Astrocyte (in vitro differentiated cells and primary cell): ENCODE results near the gene GCLM. TPM values are rescaled to one million over a fixed set of nuclear protein-coding genes. Genes with fewer than 3 reads are reported as not detected.

ENCODE experiments used
- DNase-seq: peaks from one replicate; pipeline ENCODE4 v3.0.0-alpha.2; 2010; ENCODE audit warnings: low read depth
- FAIRE-seq: peaks from 2 replicates; lab custom pipeline; 2011; peaks lifted over from hg19 to GRCh38; lab: Jason Lieb, UNC
- H2AFZ ChIP-seq: 2 replicates; pipeline ENCODE4 v1.6.0; 2012; ENCODE audit warnings: low read depth, low read length, inconsistent platforms
- H3K27ac ChIP-seq: 2 replicates; pipeline ENCODE4 v1.5.1; 2011; ENCODE audit warnings: low read depth, low read length, inconsistent platforms
- H3K27me3 ChIP-seq: 2 replicates; pipeline ENCODE4 v1.6.0; 2011; ENCODE audit warnings: low read length, inconsistent platforms; ENCODE audit not compliant: insufficient read depth
- H3K36me3 ChIP-seq: 2 replicates; pipeline ENCODE4 v1.5.1; 2011; ENCODE audit warnings: low read length, inconsistent platforms; ENCODE audit not compliant: insufficient read depth
- H3K4me1 ChIP-seq: 2 replicates; pipeline ENCODE4 v1.5.1; 2011; ENCODE audit warnings: low read length, inconsistent platforms; ENCODE audit not compliant: insufficient read depth
- H3K4me2 ChIP-seq: 2 replicates; pipeline ENCODE4 v1.6.0; 2012; ENCODE audit warnings: low read length, inconsistent platforms
- H3K4me3 ChIP-seq: 2 replicates; pipeline ENCODE4 v1.5.1; 2011; ENCODE audit warnings: low read depth, mild to moderate bottlenecking, low read length, inconsistent platforms; ENCODE audit not compliant: insufficient read depth
- H3K79me2 ChIP-seq: 2 replicates; pipeline ENCODE4 v1.6.0; 2012; ENCODE audit warnings: mild to moderate bottlenecking, low read length, inconsistent platforms; ENCODE audit not compliant: insufficient read depth
- H3K9ac ChIP-seq: 2 replicates; pipeline ENCODE4 v1.6.0; 2012; ENCODE audit warnings: mild to moderate bottlenecking, low read length, inconsistent platforms
- H3K9me3 ChIP-seq: 2 replicates; pipeline ENCODE4 v1.5.1; 2012; ENCODE audit warnings: low read depth, mild to moderate bottlenecking, low read length, inconsistent platforms; ENCODE audit not compliant: insufficient read depth
- H4K20me1 ChIP-seq: 2 replicates; pipeline ENCODE4 v1.6.0; 2012; ENCODE audit warnings: low read length, inconsistent platforms; ENCODE audit not compliant: insufficient read depth
- H3K27ac Mint-ChIP-seq: one replicate; pipeline ENCODE4 v1.8.0; 2021; ENCODE audit warnings: mild to moderate bottlenecking, mixed read lengths; ENCODE audit not compliant: unreplicated experiment
- H3K27me3 Mint-ChIP-seq: one replicate; pipeline ENCODE4 v1.8.0; 2021; ENCODE audit warnings: low read depth, mixed read lengths; ENCODE audit not compliant: unreplicated experiment
- H3K36me3 Mint-ChIP-seq: one replicate; pipeline ENCODE4 v1.8.0; 2021; ENCODE audit warnings: low read depth, mixed read lengths; ENCODE audit not compliant: unreplicated experiment
- H3K4me1 Mint-ChIP-seq: one replicate; pipeline ENCODE4 v1.8.0; 2021; ENCODE audit warnings: low read depth, mixed read lengths; ENCODE audit not compliant: unreplicated experiment
- H3K4me3 Mint-ChIP-seq: one replicate; pipeline ENCODE4 v1.8.0; 2021; ENCODE audit warnings: mild to moderate bottlenecking, moderate library complexity, mixed read lengths; ENCODE audit not compliant: unreplicated experiment
- H3K9me3 Mint-ChIP-seq: one replicate; pipeline ENCODE4 v1.8.0; 2021; ENCODE audit warnings: mild to moderate bottlenecking, mixed read lengths; ENCODE audit not compliant: unreplicated experiment
- CTCF ChIP-seq: IDR thresholded peaks from 2 replicates; pipeline ENCODE4 v1.5.1; 2011; ENCODE audit warnings: low read depth, mild to moderate bottlenecking, inconsistent platforms, low read length, moderate library complexity; ENCODE audit not compliant: insufficient read depth
- EZH2 ChIP-seq: IDR thresholded peaks from 2 replicates; pipeline ENCODE4 v1.6.1; 2012; ENCODE audit warnings: mild to moderate bottlenecking, low read length, inconsistent platforms; ENCODE audit not compliant: insufficient read depth
- total RNA-seq: library from RNA; stranded (reverse); gene quantifications from 2 replicates; pipeline ENCODE4 v1.2.1, GENCODE V29; 2021

Gene GCLM
- total RNA-seq, 1 donor from 2014 or later = 27.5 TPM

- H3K4me3 Mint-ChIP-seq = peak overlapping the region; percentile 97
- H3K27ac Mint-ChIP-seq = no peak overlapping the region
- H3K9me3 Mint-ChIP-seq = no peaks in the 10 kb centered on the region
- FAIRE-seq (no peak), DNase-seq (no peak)
- peaks cover 45% of the 10 kb centered on the region for H3K36me3 ChIP-seq
- H3K4me1 ChIP-seq = peaks cover 8% of the 10 kb centered on the region
- H3K9me3 ChIP-seq = no peaks in the 10 kb centered on the region
- H3K4me1 Mint-ChIP-seq = peaks cover 3% of the 10 kb centered on the region
- H4K20me1 ChIP-seq = peaks cover 40% of the 10 kb centered on the region
- H3K4me3 ChIP-seq = no peak overlapping the region
- peak overlapping the region; percentile 99 for H3K4me2 ChIP-seq
- no peaks in the 10 kb centered on the region for H3K27me3 Mint-ChIP-seq
- no peaks in the 10 kb centered on the region for H3K36me3 Mint-ChIP-seq
- no peaks in the 10 kb centered on the region for H3K27me3 ChIP-seq
- no peak overlapping the region for H2AFZ ChIP-seq
- TF ChIP-seq CTCF (no peak), EZH2 (no peak)
- H3K79me2 ChIP-seq = peaks cover 47% of the 10 kb centered on the region
- H3K9ac ChIP-seq = peak overlapping the region; percentile 99
- H3K27ac ChIP-seq = no peak overlapping the region
Observed at GRCh38 chr1:93877529-93877928, 31.7 kb downstream of the GCLM start.

- no peak overlapping the region for H2AFZ ChIP-seq
- H3K27ac Mint-ChIP-seq = no peak overlapping the region
- peaks cover 6% of the 10 kb centered on the region for H3K36me3 Mint-ChIP-seq
- H3K9me3 Mint-ChIP-seq = no peaks in the 10 kb centered on the region
- H3K9me3 ChIP-seq = no peaks in the 10 kb centered on the region
- H4K20me1 ChIP-seq = peaks cover 44% of the 10 kb centered on the region
- DNase-seq (no peak), FAIRE-seq (no peak)
- no peaks in the 10 kb centered on the region for H3K27me3 ChIP-seq
- H3K27ac ChIP-seq = no peak overlapping the region
- H3K27me3 Mint-ChIP-seq = no peaks in the 10 kb centered on the region
- H3K4me1 Mint-ChIP-seq = peaks cover 3% of the 10 kb centered on the region
- TF ChIP-seq EZH2 = no peak
- TF ChIP-seq CTCF = no peak
- H3K9ac ChIP-seq = no peak overlapping the region
- peaks cover 8% of the 10 kb centered on the region for H3K4me1 ChIP-seq
- H3K4me3 Mint-ChIP-seq = no peak overlapping the region
- H3K4me2 ChIP-seq = peak overlapping the region; percentile 39
- H3K4me3 ChIP-seq = no peak overlapping the region
- peaks cover 54% of the 10 kb centered on the region for H3K36me3 ChIP-seq
- peaks cover 47% of the 10 kb centered on the region for H3K79me2 ChIP-seq
Observed at GRCh38 chr1:93876244-93876643, 33.0 kb downstream of the GCLM start.

GRCh38 chr1:93874025-93874651, 35.1 kb downstream of the GCLM start:
- no peaks in the 10 kb centered on the region for H3K9me3 Mint-ChIP-seq
- H3K36me3 Mint-ChIP-seq = peaks cover 11% of the 10 kb centered on the region
- Histone ChIP-seq H3K27ac (no peak overlapping the region), H3K4me2 (no peak overlapping the region), H3K9ac (no peak overlapping the region), H3K9me3 (no peaks in the 10 kb centered on the region), H2AFZ (no peak overlapping the region), H3K4me1 (peaks cover 8% of the 10 kb centered on the region), H4K20me1 (peaks cover 49% of the 10 kb centered on the region), H3K27me3 (no peaks in the 10 kb centered on the region), H3K4me3 (no peak overlapping the region), H3K79me2 (peaks cover 47% of the 10 kb centered on the region), H3K36me3 (peaks cover 70% of the 10 kb centered on the region)
- TF ChIP-seq EZH2 = no peak
- TF ChIP-seq CTCF = peak; percentile 77
- no peak overlapping the region for H3K4me3 Mint-ChIP-seq
- no peak overlapping the region for H3K27ac Mint-ChIP-seq
- no peaks in the 10 kb centered on the region for H3K27me3 Mint-ChIP-seq
- FAIRE-seq (peak; percentile 58), DNase-seq (no peak)
- H3K4me1 Mint-ChIP-seq = peaks cover 3% of the 10 kb centered on the region
